HL-60/S4 treated with retinoic acid at 250 ng/mL for 4 days and 3 days (cell line): ENCODE data around the gene MSTO1.
"Not testable (repeated sequence)": the region's sequence is repeated elsewhere in the genome, so short reads cannot be mapped to it uniquely, and the experiment has no call there.

ENCODE experiments used
- in situ Hi-C: fragments of 300-500 bp; cut with MboI; formaldehyde crosslinking; loops from 2 replicates; pipeline ENCODE4 v1.7.0; 2022; ENCODE audit warnings: low sequenced_read_pairs

Gene MSTO1

DNA sequence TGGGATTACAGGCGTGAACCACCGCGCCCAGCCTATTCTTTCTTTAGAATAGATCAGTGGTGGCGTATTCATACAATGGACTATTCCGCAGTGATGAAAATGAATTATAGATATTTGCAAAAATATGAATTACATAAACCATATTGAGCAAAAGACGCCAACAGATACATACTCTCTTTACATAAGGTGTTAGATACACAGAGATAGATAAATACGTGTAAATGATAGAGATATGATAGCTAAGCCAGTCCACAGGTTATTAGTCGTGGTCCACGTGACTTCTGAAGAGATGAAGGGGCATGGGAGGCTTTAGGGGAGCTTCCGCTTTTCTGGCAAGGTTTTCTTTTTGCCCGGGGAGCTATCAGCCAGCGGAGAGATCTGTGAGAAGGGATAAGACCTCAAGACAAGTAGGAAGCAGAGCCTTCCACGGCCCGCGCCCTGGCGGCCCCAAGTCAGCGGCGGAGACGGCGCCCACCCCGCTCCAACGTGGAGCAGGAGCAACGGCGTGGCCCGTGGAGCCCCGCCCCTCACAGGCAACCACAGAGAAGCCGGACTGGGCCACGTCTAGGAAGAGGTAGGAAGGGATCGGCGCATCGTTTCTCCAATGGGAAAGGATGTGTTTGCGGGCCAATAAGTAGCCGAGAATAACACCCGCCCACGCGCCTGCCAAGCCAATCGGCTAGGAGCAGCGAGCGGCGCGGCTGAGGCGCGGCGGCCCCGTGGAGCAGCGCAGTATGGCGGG is at the start of gene MSTO1:
Gene MSTO1 (plus strand): TSS at position 704 of the 742 bp plus-strand sequence. CDS start 31 bp downstream, at position 735.
- in situ Hi-C loops, result no loop called here

DNA sequence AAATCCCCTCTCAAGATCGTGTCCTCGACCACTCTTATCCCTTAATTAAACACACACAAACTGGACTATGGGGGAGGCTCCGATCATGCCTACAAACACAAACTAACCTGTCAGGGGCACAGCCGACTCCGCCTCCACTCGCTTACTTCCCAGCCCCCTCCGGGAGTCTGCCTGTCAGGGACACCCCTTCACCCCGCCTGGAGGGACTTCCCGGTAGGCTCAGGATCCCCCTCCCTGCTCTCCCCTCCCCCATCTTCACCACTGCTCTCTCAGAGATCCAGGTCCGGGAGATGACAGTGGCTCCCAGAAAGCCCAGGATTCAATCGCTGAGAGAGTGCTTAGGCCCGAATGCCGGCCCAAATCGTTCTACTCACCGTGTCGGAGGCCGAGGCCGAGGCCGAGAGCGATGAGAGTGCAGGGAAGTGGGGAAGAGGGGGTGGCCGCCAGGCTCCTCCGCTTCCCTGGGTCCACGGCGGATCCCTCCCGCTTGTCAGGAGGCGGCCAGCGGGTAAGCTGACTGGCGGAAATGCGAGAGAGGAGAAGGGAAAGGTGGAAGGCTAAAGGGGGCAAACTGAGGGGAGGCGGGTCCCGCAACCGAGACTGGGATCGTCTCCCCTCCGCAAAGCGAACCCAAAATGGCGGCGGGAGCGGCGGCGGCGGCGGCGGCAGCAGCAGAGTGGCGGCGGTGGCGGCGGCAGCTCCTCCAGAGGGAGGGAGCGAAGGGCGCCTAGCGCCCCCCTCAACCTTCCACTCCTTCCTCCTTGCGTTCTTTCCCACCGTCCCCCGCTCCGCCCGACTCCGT is 48.0 kb upstream of the MSTO1 start:
- in situ Hi-C loops, result not testable (repeated sequence)

DNA sequence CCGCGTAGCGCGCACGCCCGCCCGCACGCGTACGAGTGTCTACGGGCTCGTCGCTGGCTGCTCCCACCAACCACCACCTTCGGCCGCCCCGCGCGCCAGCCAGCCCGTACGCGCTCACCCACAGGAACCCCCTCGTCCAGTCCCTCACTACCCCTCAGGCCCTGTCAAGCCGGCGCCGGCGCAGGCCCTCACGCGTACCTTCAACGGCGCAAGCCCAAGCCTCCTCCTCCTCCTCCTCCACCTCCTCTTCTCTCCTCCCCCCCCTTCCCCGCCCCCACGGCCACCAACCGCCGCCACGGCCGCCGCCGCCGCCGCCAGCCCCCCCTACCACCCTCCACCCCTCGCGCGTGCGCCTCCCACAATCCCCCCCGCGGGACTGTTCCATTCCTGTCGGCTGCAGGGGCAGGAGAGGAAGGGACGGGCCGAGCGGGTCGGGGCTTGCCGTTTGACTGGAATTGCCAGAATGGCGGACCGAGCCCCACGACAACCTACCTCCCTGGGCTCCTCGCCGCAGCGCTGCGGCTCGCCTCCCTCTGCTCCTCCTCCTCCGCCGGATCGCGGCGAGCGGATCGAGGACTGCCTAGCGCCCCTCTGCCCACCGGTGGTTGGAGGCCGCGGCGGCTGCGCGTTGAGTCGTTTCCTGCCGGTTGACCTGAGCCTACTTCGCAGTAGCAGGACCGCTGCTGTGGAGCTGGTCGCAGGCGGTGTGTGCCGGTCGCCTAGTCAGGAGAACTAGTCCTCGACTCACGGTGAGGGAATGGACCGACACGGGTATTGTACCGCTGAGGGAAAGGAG is 47.2 kb upstream of the MSTO1 start, which contains the start of gene ASH1L:
Gene ASH1L (minus strand): TSS at position 223 of the 796 bp plus-strand sequence. CDS start 41,284 bp downstream, outside the sequence.
- in situ Hi-C loops, result no loop called here

DNA sequence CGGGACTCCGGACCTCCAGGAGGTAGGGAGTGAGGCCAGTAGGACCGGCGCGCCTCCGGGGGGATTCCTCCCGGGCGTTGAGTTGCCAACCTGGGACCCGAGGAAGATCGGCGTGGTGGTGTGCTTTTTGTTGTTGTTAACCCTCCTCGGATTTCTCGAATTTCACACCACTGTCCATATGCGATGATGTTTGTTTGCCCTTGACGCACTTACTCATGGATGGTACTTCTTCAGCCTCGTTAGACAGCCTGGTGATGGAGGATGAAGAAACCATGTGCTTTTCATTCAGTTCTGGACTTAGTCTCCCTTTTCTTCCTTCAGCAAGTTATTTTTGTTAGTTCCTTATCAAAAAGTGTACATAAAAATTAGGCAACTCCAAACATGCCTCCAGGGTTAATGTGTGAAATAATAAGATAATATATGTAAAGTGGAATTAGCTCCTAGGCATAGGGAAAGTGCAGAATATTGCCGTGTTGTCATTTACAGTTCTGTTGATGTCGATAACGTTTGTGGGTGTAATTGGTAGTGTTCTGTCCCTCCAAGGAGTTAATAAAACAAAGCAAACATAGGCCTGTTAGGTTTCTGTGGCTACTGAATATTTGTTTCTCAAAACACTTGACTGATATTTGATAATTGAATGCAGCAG is 46.5 kb upstream of the MSTO1 start:
- in situ Hi-C loops, result not testable (repeated sequence)

DNA sequence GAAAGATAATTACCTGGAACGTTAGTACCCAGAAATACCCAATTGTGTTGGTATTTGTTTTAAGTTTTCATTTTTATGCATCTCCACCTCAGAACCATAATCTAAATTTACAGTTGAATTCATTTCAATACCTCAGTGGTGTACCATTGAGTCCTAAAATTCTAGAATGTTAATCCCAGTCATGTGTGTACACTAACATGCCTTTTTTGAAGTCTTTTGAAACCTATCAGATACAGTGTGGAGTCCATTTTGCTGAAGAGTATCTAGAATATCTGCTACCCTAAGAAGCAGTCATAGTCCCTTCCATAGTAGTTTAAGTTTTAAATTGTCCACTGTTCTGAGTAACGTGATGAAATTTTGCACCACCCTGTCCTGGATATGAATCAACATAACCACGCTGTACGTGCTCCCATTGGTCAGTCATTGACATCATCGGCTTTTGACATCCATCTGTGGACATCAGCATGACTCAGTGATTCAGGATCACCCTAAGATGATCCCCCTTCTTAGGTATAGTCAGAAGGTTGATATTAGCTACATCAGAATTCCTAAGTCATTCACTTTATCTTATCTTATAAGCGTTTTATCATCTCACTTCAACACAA is 39.9 kb upstream of the MSTO1 start:
- in situ Hi-C loops, result no loop called here

DNA sequence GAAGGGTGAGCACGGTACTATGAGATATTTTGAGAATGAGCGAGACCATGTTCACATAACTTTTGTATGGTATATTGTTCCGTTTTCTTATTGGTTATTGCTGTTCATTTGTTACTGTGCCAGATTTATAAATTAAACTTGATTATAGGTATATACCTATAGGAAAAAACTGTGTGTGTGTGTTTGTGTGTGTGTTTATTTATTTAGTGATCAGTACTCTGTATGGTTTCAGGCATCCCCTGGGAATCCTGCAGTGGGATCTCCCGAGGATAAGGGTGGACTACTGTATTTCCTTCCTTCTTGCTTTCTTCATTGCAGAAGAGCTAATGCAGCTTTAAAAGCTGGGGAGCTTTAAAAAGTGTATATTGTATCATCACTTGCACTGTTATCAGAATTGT is 39.4 kb upstream of the MSTO1 start:
- in situ Hi-C loops, result no loop called here

DNA sequence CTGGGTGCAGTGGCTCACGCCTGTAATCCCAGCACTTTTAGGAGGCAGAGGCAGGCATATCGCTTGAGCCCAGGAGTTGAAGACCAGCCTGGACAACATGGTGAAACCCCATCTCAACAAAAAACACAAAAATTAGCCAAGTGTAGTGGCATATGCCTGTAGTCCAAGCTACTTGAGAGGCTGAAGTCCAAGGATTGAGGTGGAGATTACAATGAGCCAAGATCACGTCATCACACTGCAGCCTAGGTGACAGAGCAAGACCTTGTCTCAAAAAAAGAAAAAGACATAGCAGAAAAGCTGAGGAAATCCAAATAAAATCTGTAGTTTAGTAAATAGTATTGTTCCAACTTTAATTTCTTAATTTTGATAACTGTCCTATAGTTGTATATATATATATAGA is 35.9 kb upstream of the MSTO1 start:
- in situ Hi-C loops, result no loop called here

DNA sequence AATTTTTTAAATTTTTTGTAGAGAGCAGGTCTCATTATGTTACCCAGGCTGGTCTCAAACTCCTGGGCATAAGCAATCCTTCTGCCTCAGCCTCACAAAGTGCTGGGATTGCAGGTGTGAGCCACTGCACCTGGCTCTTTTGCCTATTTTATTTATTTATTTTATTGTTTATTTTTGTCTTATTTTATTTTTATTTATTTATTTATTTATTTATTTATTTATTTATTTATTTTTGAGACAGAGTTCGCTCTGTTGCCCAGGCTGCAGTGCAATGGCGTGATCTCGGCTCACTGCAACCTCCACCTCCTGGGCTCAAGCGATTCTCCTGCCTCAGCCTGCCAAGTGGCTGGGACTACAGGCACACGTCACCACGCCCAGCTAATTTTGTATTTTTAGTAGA is 34.4 kb upstream of the MSTO1 start:
- in situ Hi-C loops, result loop anchor here (25.0 kb wide), 1 partner anchor 388 kb away; no protein-coding TSS in a partner anchor

DNA sequence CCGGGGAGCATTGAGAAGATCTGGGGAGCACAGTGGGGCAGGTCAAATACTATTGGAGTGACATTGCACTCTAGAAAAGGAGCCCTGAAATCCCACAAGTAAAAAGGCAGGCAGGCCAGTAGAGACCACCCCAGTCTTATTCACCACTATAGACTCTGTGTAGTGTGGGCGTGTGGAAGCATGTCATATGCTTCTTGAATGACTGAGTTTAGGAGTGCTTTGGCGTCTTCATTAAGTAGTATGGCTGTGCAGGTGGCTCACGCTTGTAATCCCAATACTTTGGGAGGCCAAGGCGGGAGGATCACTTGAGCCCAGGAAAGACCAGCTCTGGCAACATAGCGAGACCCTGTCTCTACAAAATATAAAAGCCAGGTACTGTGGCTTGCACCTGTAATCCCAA is 26.2 kb upstream of the MSTO1 start:
- in situ Hi-C loops, result loop anchor here (10.0 to 25.0 kb wide), 2 partner anchors 329 to 397 kb away; partner anchors contain the start of gene ENTREP3

DNA sequence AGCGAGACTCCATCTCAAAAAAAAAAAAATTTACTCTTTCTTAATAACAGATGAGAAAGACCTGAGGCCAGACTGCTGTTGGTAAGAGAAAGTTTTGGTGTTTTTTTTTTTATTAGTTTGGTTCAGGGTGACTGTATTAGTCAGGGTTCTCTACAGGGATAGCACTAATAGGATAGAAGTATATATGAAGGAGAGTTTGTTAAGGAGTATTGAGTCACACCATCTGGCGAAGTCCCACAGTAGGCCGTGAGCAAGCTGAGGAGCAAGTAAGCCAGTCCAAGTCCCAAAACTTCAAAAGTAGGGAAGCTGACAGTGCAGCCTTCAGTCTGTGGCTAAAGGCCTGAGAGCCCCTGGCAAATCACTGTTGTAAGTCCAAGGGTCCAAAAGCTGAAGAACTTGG is 20.7 kb upstream of the MSTO1 start:
- in situ Hi-C loops, result loop anchor here (10.0 to 25.0 kb wide), 2 partner anchors 334 to 402 kb away; partner anchors contain the start of gene ENTREP3

DNA sequence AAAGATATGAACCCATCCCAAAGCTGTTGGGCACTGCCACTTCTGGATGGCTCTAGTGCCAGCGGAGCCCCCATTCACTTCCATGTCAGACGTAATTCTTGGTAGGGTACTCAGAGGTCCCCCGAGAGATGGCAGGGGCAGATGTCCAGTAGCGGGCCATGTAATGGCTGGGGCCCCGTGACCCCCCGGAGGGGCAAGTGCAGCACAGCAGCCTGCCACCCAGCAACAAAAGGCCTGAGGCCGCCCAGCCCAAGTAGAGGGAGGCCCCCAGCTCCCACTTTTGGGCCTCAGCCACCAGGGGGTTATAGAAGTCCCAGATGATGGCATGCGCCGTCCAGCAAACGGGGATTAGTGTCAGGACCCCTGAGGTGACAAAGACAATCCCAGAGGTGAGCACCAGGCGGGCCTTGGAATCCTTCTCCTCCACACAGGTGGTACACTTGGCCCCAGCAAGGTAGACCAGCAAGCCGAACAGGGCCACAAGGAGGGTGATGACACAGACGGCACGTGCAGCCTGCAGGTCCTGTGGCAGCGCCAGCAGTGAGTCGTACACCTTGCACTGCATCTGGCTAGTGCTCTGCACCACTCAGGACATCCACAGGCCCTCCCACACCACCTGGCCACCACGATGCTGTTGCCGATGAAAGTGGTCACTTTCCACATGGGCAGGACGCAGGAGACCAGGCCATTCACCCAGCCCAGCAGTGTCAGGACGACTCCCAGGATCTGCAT is 19.3 kb upstream of the MSTO1 start:
- in situ Hi-C loops, result loop anchor here (25.0 kb wide), 1 partner anchor 403 kb away; no protein-coding TSS in a partner anchor

DNA sequence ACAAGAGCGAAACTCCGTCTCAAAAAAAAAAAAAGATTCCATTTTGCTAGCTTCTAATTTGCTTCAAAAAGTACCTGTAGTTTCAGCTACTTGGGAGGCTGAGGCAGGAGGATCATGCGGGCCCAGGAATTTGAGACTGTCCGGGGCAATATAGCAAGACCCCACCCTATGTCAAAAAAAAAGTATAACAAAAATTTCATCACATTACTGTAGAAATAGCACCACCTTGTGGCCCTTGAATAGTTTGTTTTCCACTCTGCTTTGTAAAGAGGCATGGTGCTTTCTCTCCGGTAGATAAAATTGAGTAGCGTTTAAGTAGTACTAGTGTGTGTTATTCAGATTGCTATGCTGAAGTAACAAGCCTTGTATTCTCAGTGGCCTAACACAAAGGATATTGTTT is 18.2 kb upstream of the MSTO1 start:
- in situ Hi-C loops, result loop anchor here (25.0 kb wide), 1 partner anchor 404 kb away; no protein-coding TSS in a partner anchor

DNA sequence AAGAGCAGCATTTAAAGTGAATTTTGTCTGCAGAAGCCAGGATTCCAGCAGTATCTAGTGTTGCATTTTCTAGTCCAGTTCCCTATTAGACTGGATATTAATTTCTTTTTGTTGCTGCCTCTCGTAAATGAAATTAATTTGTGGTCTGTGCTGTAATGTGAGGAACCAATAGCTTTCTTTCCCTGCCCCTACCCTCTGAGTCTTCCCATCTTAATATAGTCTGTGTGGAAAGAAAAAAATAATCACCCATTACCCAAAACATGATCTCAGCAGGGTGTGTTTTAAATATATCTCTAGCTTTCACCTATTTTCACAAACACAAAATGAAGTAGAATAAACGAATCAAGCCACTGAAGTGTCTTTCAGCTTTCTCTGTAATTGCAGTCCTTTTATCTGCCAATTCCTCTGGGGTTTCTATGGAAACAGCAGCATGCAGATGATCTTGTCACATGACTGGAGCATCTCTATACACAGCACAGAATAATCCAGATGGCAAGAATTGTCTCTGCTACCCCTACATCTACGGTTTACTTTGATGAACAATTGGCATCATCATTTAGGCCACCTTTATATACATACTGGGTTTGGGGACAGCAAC is 14.0 kb upstream of the MSTO1 start:
- in situ Hi-C loops, result loop anchor here (25.0 kb wide), 1 partner anchor 409 kb away; no protein-coding TSS in a partner anchor

DNA sequence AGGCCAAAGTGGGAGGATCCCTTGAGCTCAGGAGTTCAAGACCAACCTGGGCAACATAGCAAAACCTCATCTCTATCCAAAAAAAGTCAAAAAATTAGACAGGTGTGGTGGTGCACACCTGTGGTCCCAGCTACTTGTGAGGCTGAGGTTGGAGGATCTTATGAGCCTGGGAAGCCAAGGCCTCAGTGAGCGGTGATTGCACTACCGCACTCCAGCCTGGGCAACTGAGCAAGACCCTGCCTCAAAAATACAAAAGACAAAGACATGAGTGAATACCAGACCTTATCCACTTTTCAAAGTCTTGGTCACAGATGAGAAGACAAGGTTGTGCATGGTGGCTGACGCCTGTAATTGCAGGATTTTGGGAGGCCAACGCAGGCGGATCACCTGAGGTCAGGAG is 13.2 kb upstream of the MSTO1 start:
- in situ Hi-C loops, result loop anchor here (25.0 kb wide), 1 partner anchor 410 kb away; no protein-coding TSS in a partner anchor

DNA sequence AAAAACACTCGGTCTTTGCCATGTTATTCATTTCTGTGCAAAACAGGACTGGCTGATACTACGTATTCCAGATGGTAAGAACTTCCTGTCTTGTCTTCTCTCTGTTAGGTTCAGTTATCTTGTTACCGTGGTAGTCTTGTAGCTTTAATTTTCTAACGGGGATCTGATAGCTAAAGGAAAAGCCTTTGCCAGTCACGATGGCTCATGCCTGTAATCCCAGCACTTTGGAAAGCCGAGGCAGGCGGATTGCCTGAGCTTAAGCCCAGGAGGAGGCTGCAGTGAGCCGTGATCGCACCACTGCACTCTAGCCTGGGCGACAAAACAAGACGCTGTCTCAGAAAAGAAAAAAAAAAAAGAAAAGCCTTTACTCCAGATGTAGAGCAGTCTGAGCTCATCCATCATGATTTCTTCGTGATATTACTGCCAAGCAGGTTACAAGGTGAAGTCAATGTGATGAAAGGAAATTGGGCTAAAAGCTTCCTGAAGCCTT is 11.1 kb upstream of the MSTO1 start:
- in situ Hi-C loops, result loop anchor here (25.0 kb wide), 1 partner anchor 412 kb away; no protein-coding TSS in a partner anchor

DNA sequence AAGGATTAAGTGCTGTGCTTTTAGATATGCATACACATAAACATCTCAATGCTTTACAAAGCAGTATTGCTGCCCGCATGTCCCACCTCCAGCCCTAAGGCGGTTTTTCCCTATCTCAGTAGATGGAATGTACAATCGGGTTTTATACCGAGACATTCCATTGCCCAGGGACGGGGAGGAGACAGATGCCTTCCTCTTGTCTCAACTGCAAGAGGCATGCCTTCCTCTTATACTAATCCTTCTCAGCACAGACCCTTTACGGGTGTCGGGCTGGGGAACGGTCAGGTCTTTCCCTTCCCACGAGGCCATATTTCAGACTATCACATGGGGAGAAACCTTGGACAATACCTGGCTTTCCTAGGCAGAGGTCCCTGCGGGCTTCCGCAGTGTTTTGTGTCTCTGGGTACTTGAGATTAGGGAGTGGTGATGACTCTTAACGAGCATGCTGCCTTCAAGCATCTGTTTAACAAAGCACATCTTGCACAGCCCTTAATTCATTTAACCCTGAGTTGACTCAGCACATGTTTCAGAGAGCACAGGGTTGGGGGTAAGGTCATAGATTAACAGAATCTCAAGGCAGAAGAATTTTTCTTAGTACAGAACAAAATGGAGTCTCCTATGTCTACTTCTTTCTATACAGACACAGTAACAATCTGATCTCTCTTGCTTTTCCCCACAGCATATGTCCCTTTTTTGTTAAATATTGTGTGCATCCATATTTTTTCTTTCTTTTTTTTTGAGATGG is 10.0 kb upstream of the MSTO1 start:
- in situ Hi-C loops, result loop anchor here (25.0 kb wide), 1 partner anchor 413 kb away; no protein-coding TSS in a partner anchor

DNA sequence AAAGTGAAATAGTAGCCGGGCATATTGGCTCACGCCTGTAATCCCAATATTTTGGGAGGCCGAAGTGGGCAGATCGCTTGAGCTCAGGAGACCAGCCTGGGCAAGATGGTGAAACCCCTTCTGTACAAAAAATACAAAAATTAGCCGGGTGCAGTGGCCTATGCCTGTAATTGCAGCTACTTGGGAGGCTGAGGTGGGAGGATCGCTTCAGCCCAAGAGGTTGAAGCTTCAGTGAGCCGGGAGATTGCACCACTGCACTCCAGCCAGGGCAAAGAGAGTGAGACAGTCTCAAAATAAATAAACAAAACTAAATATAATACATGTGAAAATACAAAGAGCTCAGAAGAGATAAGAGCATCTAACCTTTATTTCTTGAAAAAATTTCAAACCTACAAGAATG is 2.3 kb upstream of the MSTO1 start:
- in situ Hi-C loops, result no loop called here

DNA sequence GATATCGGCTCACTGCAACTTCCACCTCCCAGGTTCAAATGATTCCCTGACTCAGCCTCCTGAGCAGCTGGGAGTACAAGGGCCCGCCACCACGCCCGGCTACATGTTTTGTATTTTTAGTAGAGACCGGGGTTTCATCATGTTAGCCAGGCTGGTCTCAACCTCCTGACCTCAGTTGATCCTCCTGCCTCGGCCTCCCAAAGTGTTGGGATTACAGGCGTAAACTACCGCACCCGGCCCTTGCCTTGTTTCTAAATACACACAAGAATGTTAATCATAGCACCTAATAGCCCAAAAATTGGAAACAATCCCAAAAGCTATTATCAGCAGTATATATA is 1.2 kb upstream of the MSTO1 start:
- in situ Hi-C loops, result no loop called here
